HepG2 (cell line): ENCODE measurements around the gene SALL2. TPM values are rescaled to one million over a fixed set of nuclear protein-coding genes. Genes with fewer than 3 reads are reported as not detected.

ENCODE experiments used
- ARHGAP35 ChIP-seq: sonication (generic); formaldehyde crosslinking; IDR thresholded peaks from 2 replicates; pipeline ENCODE4 v1.9.0; 2022; ENCODE audit warnings: mild to moderate bottlenecking, inconsistent platforms, moderate library complexity, missing genetic modification reagents, borderline replicate concordance
- ATF1 ChIP-seq: IDR thresholded peaks from 2 replicates; pipeline ENCODE4 v1.6.1; 2016; ENCODE audit warnings: mild to moderate bottlenecking, control low read depth
- BHLHE40 ChIP-seq: IDR thresholded peaks from 2 replicates; pipeline ENCODE4 v1.6.1; 2011; ENCODE audit warnings: low read length, improper control_type of control experiment
- CHCHD3 ChIP-seq: sonication (generic); formaldehyde crosslinking; IDR thresholded peaks from 2 replicates; pipeline ENCODE4 v1.8.0; 2022; ENCODE audit warnings: mild to moderate bottlenecking, missing genetic modification reagents, moderate library complexity
- ERF ChIP-seq: IDR thresholded peaks from 2 replicates; pipeline ENCODE4 v1.6.1; 2018; ENCODE audit warnings: missing biosample characterization, missing genetic modification reagents
- FOXC1 ChIP-seq: sonication (generic); formaldehyde crosslinking; IDR thresholded peaks from 2 replicates; pipeline ENCODE4 v1.8.0; 2022; ENCODE audit warnings: mild to moderate bottlenecking, missing genetic modification reagents, borderline replicate concordance
- HNF4A ChIP-seq: sonication (generic); formaldehyde crosslinking; IDR thresholded peaks from 2 replicates; pipeline ENCODE4 v1.4.0; 2020; ENCODE audit warnings: missing genetic modification reagents
- HOXA5 ChIP-seq: sonication (generic); formaldehyde crosslinking; IDR thresholded peaks from 2 replicates; pipeline ENCODE4 v1.4.0; 2020; ENCODE audit warnings: missing genetic modification reagents
- IRF2 ChIP-seq: IDR thresholded peaks from 2 replicates; pipeline ENCODE4 v1.6.1; 2018; ENCODE audit warnings: missing genetic modification reagents, missing compliant biosample characterization
- ISX ChIP-seq: sonication (generic); formaldehyde crosslinking; conservative IDR thresholded peaks from 2 replicates; pipeline ENCODE4 v1.5.0; 2020; ENCODE audit warnings: missing genetic modification reagents
- KMT2A ChIP-seq: sonication (generic); formaldehyde crosslinking; IDR thresholded peaks from 2 replicates; pipeline ENCODE4 v1.4.0; 2020; ENCODE audit warnings: missing genetic modification reagents
- NKX3-1 ChIP-seq: sonication (generic); formaldehyde crosslinking; IDR thresholded peaks from 2 replicates; pipeline ENCODE4 v1.5.0; 2020; ENCODE audit warnings: missing genetic modification reagents
- NPAS2 ChIP-seq: sonication (generic); formaldehyde crosslinking; IDR thresholded peaks from 2 replicates; pipeline ENCODE4 v1.8.0; 2022; ENCODE audit warnings: mild to moderate bottlenecking, missing genetic modification reagents, borderline replicate concordance
- RARA ChIP-seq: IDR thresholded peaks from 2 replicates; pipeline ENCODE4 v1.6.1; 2016; ENCODE audit warnings: missing genetic modification reagents, missing compliant biosample characterization
- SSRP1 ChIP-seq: IDR thresholded peaks from 2 replicates; pipeline ENCODE4 v1.6.1; 2016; ENCODE audit warnings: control low read depth
- YEATS2 ChIP-seq: sonication (generic); formaldehyde crosslinking; IDR thresholded peaks from 2 replicates; pipeline ENCODE4 v1.4.0; 2020; ENCODE audit warnings: missing genetic modification reagents, borderline replicate concordance
- ZKSCAN8 ChIP-seq: IDR thresholded peaks from 2 replicates; pipeline ENCODE4 v1.6.1; 2016; ENCODE audit warnings: borderline replicate concordance, missing genetic modification reagents, missing compliant biosample characterization
- ZNF235 ChIP-seq: sonication (generic); formaldehyde crosslinking; IDR thresholded peaks from 2 replicates; pipeline ENCODE4 v1.8.1; 2023; ENCODE audit warnings: mild to moderate bottlenecking, missing genetic modification reagents, borderline replicate concordance
- ZNF24 ChIP-seq: fragments of 450-650 bp; IDR thresholded peaks from 2 replicates; pipeline ENCODE4 v1.6.1; 2017; ENCODE audit warnings: antibody characterized with exemption, mild to moderate bottlenecking
- ZNF3 ChIP-seq: IDR thresholded peaks from 2 replicates; pipeline ENCODE4 v1.7.0; 2017; ENCODE audit warnings: inconsistent platforms
- ZNF343 ChIP-seq: sonication (generic); formaldehyde crosslinking; IDR thresholded peaks from 2 replicates; pipeline ENCODE4 v1.4.0; 2020; ENCODE audit warnings: mild to moderate bottlenecking, missing genetic modification reagents
- ZNF562 ChIP-seq: sonication (generic); formaldehyde crosslinking; IDR thresholded peaks from 2 replicates; pipeline ENCODE4 v1.8.0; 2022; ENCODE audit warnings: missing genetic modification reagents, borderline replicate concordance
- polyA plus RNA-seq, 8 experiments: library from polyadenylated mRNA; depleted of rRNA in 3 of 8; stranded (reverse) in 7 of 8; unstranded in 1 of 8; fragments of >200 nt; fragmentation: Illumina TruSeq in 4 of 8; extraction: Trizol in 4 of 8; gene quantifications; 2 replicates each; pipeline versions ENCODE4 v1.2.1 to v1.2.3, GENCODE V29; 2011 to 2016; ENCODE audit warnings: low read depth in 4 of 8, missing spikeins in 1 of 8, mixed read lengths in 1 of 8; ENCODE audit not compliant: insufficient read depth in 1 of 8
- total RNA-seq, 5 experiments: library from RNA; depleted of rRNA; stranded (reverse); fragments of >200 nt; fragmentation: Illumina TruSeq; extraction: Trizol; gene quantifications; 2 replicates each; pipeline ENCODE4 v1.2.3, GENCODE V29; 2016; ENCODE audit warnings: low read depth in 1 of 5
- TF ChIP-seq, protein P1 (sequence below): sonication (generic); formaldehyde crosslinking; IDR thresholded peaks from 2 replicates; pipeline ENCODE4 v1.8.1; 2023; ENCODE audit warnings: mild to moderate bottlenecking, missing genetic modification reagents
- TF ChIP-seq, protein P2 (sequence below): sonication (generic); formaldehyde crosslinking; IDR thresholded peaks from 2 replicates; pipeline ENCODE4 v1.8.0; 2022; ENCODE audit warnings: mild to moderate bottlenecking, missing genetic modification reagents, moderate library complexity
- TF ChIP-seq, protein P3 (sequence below): sonication (generic); formaldehyde crosslinking; IDR thresholded peaks from 2 replicates; pipeline ENCODE4 v1.9.0; 2021; ENCODE audit warnings: missing genetic modification reagents, borderline replicate concordance

SALL2 gene
- total and polyA plus RNA-seq, 2 of the 13 experiments (the other 11 are each of a cell fraction or from before 2014, with no cell fraction given), result 4.9 to 5.8 TPM

DNA sequence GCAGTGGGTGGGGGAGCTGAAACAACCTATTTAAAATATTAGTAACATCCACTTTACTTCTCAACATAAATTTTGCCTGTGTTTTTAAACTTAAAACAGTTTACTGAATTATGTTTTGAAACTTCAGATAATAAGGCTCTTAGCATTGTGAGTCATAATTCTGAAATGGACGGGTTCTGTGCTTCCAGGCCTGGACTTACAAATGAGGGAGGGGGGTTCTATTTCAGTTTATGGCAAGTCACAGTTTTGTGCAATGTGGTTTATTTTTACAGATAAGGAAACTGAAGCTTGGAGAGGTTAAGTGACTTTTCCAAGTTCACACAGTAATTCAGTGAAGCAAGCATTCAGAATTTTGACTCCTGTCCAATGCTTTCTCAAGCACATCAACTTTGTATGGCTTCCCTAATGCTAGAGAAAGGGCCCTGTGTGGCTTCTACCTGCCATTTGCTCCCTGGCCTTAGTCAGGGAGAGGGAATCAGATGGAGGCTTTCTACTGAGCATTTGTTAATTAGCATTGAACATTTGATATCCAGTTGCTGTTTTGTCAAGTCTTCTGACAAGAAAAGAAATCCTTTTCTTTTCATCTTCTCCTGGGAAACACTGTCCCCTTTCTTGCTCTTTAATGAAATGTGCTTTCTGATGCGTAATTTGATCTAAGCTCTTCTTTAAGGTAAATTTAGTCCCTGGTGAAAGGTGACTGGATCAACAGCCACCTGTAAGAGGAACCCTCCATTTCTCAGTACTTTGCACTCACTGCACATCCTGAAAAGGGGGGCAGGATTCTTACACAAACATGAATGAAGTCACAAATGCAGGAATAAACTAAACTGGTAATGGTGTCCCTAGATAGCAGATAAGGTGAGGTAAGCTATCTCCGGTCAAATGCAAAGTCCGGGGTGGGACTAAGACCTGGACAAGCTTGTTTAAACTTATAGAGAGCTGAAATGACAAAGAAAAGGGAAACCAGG lies 2.5 kb upstream of the SALL2 start (continued):
- TF ChIP-seq ISX, result no peak
- no peak for TF ChIP-seq KMT2A (CRISPR knock-in tag)
- peak; percentile 75; the same call in 1 of the 2 replicates for TF ChIP-seq ZKSCAN8 (CRISPR knock-in tag)
- TF ChIP-seq HNF4A (CRISPR knock-in tag), result peak; percentile 94
- no peak; the same call in 1 of the 2 replicates for TF ChIP-seq NKX3-1
- no peak for TF ChIP-seq ZNF562 (CRISPR knock-in tag)
- no peak for TF ChIP-seq ZNF235 (CRISPR knock-in tag)
- TF ChIP-seq YEATS2, result no peak
- no peak for TF ChIP-seq ZNF343 (CRISPR knock-in tag)
- no peak for TF ChIP-seq HOXA5
- TF ChIP-seq RARA, result peak; percentile 84; the same call in 1 of the 2 replicates
- TF ChIP-seq, protein P1, sequence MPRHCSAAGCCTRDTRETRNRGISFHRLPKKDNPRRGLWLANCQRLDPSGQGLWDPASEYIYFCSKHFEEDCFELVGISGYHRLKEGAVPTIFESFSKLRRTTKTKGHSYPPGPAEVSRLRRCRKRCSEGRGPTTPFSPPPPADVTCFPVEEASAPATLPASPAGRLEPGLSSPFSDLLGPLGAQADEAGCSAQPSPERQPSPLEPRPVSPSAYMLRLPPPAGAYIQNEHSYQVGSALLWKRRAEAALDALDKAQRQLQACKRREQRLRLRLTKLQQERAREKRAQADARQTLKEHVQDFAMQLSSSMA (CRISPR knock-in tag), result no peak
- TF ChIP-seq SSRP1 (CRISPR knock-in tag), result 0 out of 2 replicates have a peak, but pooled peaks have one; percentile 71
- peak; percentile 78 for TF ChIP-seq ERF
- TF ChIP-seq ARHGAP35 (CRISPR knock-in tag), result no peak
- TF ChIP-seq, protein P2, sequence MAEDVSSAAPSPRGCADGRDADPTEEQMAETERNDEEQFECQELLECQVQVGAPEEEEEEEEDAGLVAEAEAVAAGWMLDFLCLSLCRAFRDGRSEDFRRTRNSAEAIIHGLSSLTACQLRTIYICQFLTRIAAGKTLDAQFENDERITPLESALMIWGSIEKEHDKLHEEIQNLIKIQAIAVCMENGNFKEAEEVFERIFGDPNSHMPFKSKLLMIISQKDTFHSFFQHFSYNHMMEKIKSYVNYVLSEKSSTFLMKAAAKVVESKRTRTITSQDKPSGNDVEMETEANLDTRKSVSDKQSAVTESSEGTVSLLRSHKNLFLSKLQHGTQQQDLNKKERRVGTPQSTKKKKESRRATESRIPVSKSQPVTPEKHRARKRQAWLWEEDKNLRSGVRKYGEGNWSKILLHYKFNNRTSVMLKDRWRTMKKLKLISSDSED, result no peak
- no peak for TF ChIP-seq ZNF24
- peak; percentile 60 for TF ChIP-seq ATF1
- TF ChIP-seq IRF2, result peak; percentile 90
- no peak for TF ChIP-seq CHCHD3 (CRISPR knock-in tag)
- no peak for TF ChIP-seq ZNF3 (CRISPR knock-in tag)
- TF ChIP-seq FOXC1 (CRISPR knock-in tag), result no peak
- no peak for TF ChIP-seq NPAS2
- TF ChIP-seq, protein P3, sequence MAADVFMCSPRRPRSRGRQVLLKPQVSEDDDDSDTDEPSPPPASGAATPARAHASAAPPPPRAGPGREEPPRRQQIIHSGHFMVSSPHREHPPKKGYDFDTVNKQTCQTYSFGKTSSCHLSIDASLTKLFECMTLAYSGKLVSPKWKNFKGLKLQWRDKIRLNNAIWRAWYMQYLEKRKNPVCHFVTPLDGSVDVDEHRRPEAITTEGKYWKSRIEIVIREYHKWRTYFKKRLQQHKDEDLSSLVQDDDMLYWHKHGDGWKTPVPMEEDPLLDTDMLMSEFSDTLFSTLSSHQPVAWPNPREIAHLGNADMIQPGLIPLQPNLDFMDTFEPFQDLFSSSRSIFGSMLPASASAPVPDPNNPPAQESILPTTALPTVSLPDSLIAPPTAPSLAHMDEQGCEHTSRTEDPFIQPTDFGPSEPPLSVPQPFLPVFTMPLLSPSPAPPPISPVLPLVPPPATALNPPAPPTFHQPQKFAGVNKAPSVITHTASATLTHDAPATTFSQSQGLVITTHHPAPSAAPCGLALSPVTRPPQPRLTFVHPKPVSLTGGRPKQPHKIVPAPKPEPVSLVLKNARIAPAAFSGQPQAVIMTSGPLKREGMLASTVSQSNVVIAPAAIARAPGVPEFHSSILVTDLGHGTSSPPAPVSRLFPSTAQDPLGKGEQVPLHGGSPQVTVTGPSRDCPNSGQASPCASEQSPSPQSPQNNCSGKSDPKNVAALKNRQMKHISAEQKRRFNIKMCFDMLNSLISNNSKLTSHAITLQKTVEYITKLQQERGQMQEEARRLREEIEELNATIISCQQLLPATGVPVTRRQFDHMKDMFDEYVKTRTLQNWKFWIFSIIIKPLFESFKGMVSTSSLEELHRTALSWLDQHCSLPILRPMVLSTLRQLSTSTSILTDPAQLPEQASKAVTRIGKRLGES, result no peak
- TF ChIP-seq BHLHE40, result no peak
- TF ChIP-seq, all 625 proteins: peak for 198
